IPS DF 6.9 (cell line): ENCODE measurements around the gene C4BPB.

Experiments
- DNase-seq: peaks from one replicate; pipeline ENCODE4 v3.0.0-alpha.2; 2013; ENCODE audit warnings: low read depth, low spot score
- H3K27ac ChIP-seq: one replicate; pipeline ENCODE4 v1.5.1; 2013; ENCODE audit warnings: low read length, control low read depth
- H3K27me3 ChIP-seq: 2 replicates; pipeline ENCODE4 v1.6.1; 2013; ENCODE audit warnings: mild to moderate bottlenecking, low read length; ENCODE audit not compliant: control insufficient read depth, insufficient read depth
- H3K36me3 ChIP-seq: 2 replicates; pipeline ENCODE4 v1.6.1; 2013; ENCODE audit warnings: low read length; ENCODE audit not compliant: control insufficient read depth, insufficient read depth
- H3K4me1 ChIP-seq: 2 replicates; pipeline ENCODE4 v1.6.1; 2013; ENCODE audit warnings: low read length; ENCODE audit not compliant: control insufficient read depth, insufficient read depth
- H3K4me3 ChIP-seq: 2 replicates; pipeline ENCODE4 v1.5.1; 2013; ENCODE audit warnings: mild to moderate bottlenecking, low read length
- H3K9me3 ChIP-seq: 2 replicates; pipeline ENCODE4 v1.6.1; 2013; ENCODE audit warnings: low read length, inconsistent platforms; ENCODE audit not compliant: control insufficient read depth, insufficient read depth
- WGBS: extraction: QIAGEN DNeasy Blood & Tissue Kit; methylation state at CpG from one replicate; pipeline ENCODE4 v1.1.7; 2013; ENCODE audit warnings: mixed read lengths, missing lambda C conversion rate; ENCODE audit not compliant: insufficient read length, insufficient coverage; 5-methylcytosine and 5-hydroxymethylcytosine counted together

The C4BPB gene

DNA sequence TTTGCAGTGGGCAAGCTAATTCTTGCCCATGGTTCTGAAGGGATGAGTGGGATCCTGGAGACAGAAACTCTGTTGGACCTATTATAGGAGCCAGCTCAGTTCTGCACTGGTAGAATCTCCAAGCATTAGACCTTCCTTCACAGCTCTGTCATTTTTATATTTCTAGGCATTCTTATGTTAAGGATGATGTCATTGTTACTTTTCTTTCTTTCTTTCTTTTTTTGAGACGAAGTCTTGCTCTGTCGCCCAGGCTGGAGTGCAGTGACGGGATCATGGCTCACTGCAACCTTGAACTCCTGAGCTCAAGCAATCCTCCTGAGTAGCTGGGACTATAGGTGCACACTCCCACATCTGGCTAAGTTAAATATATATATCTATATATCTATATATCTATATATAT, 28.1 kb upstream of the C4BPB start:
- no CpG with 5 or more reads among the region's 3 CpGs for WGBS
- no peaks in the 10 kb centered on the region for H3K27me3 ChIP-seq
- peaks cover 2% of the 10 kb centered on the region; the same call in 1 of the 2 replicates for H3K4me1 ChIP-seq
- no peak overlapping the region for H3K4me3 ChIP-seq
- H3K27ac ChIP-seq, result no peak overlapping the region
- H3K36me3 ChIP-seq, result peaks cover 7% of the 10 kb centered on the region; the same call in 1 of the 2 replicates
- DNase-seq, result no peak
- no peaks in the 10 kb centered on the region for H3K9me3 ChIP-seq

DNA sequence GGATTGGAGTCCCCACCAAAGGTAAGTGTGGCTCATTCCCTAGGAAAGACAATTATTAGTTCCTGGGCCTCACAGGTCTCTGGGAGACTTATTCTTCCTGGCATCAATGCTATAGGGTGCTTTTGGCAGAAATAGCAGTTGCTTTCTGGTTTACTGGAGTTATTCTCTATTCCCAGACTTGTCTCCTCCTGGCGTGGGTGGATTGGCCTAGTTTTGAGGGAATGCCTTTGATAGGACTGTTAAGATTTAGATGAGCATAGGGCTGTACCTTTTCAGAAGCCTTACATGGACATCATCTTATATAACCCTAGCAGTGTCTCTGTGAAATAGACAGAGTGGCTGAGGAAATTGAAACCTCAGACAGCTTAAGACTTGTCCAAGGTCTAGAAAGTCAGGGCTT, 26.6 kb upstream of the C4BPB start:
- Histone ChIP-seq H3K9me3 (no peaks in the 10 kb centered on the region), H3K4me3 (no peak overlapping the region), H3K27me3 (no peaks in the 10 kb centered on the region)

DNA sequence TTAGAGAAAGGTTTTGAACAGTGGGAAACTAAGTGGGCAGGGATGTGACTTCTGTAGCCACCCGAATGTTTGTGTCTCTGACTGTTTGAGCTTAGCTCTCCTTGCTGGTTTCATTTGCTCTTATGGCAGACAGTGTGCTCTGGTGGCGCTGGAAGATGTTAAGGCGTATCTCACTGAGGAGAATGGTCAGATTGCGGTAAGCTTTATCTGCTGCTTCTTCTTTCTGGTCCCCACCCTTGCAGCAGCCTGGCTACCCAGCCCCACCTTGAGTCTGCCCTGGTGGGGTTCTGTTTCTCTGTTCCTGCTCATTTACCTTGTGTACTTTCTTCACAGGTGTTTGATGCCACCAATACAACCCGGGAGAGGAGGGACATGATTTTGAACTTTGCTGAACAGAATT, 25.6 kb upstream of the C4BPB start:
- no CpG with 5 or more reads among the region's 5 CpGs for WGBS
- Histone ChIP-seq H3K27ac (no peak overlapping the region), H3K27me3 (no peaks in the 10 kb centered on the region), H3K9me3 (no peaks in the 10 kb centered on the region), H3K4me1 (peaks cover 2% of the 10 kb centered on the region; the same call in 1 of the 2 replicates), H3K36me3 (peaks cover 7% of the 10 kb centered on the region; the same call in 1 of the 2 replicates), H3K4me3 (no peak overlapping the region)
- DNase-seq, result no peak

More for the DNA sequence above, 26.6 kb upstream of the C4BPB start:
- H3K4me1 ChIP-seq, result peaks cover 2% of the 10 kb centered on the region; the same call in 1 of the 2 replicates
- WGBS, result no CpG with 5 or more reads among the region's 1 CpG
- no peak overlapping the region for H3K27ac ChIP-seq
- DNase-seq, result no peak
- H3K36me3 ChIP-seq, result peaks cover 7% of the 10 kb centered on the region; the same call in 1 of the 2 replicates

DNA sequence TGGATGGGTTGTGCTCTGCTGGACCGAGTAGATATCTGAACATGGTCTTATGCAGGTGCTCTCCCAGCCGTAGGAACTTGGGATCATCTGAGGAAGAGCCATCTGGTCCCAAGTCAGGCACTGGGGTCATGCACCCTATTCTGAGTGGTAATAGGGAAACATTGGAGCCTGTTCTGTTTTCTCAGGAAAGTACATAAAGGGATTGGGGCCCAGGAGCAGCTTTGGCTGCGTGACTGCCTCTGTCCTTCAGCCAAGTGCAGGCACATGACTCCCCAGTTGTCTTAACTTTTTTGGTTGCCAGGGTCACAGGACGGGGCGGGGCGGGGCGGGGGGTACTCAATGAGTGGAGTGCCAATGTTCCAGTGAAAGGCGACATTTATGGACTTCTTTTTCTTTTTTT, 24.1 kb upstream of the C4BPB start:
- Histone ChIP-seq H3K36me3 (peaks cover 11% of the 10 kb centered on the region; the same call in 1 of the 2 replicates), H3K9me3 (no peaks in the 10 kb centered on the region), H3K27me3 (no peaks in the 10 kb centered on the region), H3K4me1 (no peaks in the 10 kb centered on the region), H3K4me3 (no peak overlapping the region), H3K27ac (no peak overlapping the region)
- DNase-seq, result no peak
- WGBS, result no CpG with 5 or more reads among the region's 8 CpGs

DNA sequence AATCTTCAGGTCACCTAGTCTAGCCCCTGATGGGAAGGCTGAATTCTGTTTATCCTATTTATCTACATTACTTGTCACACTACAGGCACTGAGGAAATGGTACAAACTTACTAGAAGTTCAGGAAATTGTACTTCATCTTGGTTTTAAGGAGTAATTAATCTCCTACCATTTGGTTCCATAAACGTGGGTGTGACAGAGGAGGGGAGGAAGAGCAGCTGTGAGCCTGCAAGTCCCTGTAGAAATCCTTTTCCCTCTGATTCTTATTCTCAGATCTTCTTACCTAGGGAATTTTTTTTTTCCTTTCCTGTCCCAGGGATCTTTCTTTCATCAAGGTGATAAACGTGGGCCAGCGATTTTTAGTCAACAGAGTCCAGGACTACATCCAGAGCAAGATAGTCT, 21.5 kb upstream of the C4BPB start:
- Histone ChIP-seq H3K27ac (no peak overlapping the region), H3K9me3 (no peaks in the 10 kb centered on the region), H3K27me3 (no peaks in the 10 kb centered on the region), H3K4me1 (no peaks in the 10 kb centered on the region), H3K4me3 (no peak overlapping the region), H3K36me3 (peaks cover 9% of the 10 kb centered on the region)
- no peak for DNase-seq
- WGBS, result no CpG with 5 or more reads among the region's 3 CpGs

DNA sequence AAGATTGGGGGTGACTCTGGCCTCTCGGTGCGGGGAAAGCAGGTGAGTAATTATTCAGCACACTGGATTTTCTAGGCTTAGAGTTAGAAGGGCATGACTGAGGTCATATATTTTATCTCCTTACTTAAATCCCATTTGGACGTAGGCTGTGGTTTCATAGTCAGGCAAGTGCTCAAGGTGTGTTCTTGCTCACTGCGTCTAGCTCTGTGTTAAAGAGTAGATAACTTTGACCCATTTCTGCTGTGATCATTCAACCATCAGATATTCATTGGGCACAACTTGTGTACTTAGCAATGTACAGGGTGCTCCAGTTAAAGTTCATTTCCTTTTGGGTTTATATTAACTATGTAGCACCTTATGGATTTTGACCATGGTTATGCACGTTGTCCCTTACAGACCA, 21.0 kb upstream of the C4BPB start:
- no CpG with 5 or more reads among the region's 5 CpGs for WGBS
- DNase-seq, result no peak
- Histone ChIP-seq H3K27ac (no peak overlapping the region), H3K36me3 (peaks cover 9% of the 10 kb centered on the region), H3K4me1 (no peaks in the 10 kb centered on the region), H3K9me3 (no peaks in the 10 kb centered on the region), H3K4me3 (no peak overlapping the region), H3K27me3 (no peaks in the 10 kb centered on the region)

DNA sequence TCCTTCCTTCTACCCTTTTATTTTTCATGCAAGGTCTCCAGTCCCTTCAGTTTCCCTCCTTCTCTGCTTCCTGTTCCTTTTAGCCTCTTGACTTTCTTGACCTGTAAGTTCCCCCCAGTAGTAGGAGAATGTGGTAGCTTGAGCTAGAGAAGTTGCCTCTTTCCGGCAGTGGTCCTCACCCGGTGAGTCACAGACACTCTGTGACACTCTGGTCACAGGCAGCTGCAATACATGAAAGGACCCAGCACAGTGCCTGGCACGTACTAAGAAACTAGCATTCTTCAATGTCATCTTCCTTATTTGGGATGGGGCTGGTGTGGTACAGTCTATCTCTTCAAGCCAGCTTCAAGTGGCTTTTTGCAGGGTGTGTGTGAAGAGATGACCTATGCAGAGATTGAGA, 19.6 kb upstream of the C4BPB start:
- no peak for DNase-seq
- H3K4me3 ChIP-seq, result no peak overlapping the region
- H3K27ac ChIP-seq, result no peak overlapping the region
- no CpG with 5 or more reads among the region's 3 CpGs for WGBS
- no peaks in the 10 kb centered on the region for H3K9me3 ChIP-seq
- H3K36me3 ChIP-seq, result peaks cover 3% of the 10 kb centered on the region
- H3K4me1 ChIP-seq, result no peaks in the 10 kb centered on the region
- no peaks in the 10 kb centered on the region for H3K27me3 ChIP-seq

DNA sequence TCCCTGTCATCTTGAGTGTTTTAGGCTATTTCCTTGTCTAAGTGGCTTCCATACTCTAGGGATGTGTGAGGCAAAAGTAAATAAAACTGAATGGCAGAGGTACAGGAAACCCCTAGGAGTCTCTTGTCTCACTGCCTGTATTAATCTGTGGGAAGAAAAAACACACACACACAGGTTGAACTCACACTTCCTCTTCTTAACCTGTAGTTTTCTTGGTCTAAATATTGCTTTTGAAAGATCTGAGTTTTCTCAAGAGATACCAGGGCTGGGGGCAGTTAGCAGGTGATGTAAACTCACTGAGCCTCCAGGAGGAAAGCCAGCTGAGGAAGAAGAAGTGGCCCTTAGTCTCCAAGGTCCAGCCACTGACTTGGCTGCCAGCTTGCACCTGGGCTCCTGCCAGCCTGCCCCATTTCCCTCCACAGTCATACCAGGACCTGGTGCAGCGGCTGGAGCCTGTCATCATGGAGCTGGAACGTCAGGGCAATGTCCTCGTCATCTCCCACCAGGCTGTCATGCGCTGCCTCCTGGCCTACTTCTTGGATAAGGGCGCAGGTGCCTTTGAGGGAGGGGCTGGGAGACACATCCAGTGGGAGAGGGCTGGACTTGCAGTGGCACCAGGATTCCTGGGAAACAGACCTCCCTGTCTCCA, 18.7 kb upstream of the C4BPB start:
- DNase-seq, result no peak
- no CpG with 5 or more reads among the region's 5 CpGs for WGBS
- Histone ChIP-seq H3K27me3 (no peaks in the 10 kb centered on the region), H3K4me3 (no peak overlapping the region), H3K27ac (no peak overlapping the region), H3K9me3 (no peaks in the 10 kb centered on the region), H3K4me1 (no peaks in the 10 kb centered on the region), H3K36me3 (peaks cover 3% of the 10 kb centered on the region)

DNA sequence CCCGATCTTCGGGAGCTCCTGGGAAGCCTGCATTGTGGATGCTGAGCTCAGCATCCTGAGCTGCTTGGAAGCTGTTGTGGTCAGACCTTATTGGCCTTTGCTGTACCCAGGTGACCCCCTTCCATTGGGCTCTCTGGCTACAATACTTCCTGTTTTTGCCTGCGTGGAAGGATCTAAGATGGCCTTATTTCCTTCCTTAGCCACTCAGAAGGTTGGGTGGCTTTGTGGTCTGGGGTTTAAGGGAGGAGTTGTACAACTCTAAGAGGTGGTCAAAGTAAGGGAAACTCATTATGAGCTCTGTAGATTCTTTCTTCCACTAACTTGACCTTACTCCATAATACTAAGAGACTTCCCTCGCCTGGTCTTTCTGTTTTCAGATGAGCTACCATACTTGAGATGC, 17.8 kb upstream of the C4BPB start:
- WGBS, result no CpG with 5 or more reads among the region's 4 CpGs
- H3K4me3 ChIP-seq, result no peak overlapping the region
- H3K27me3 ChIP-seq, result no peaks in the 10 kb centered on the region
- peaks cover 3% of the 10 kb centered on the region for H3K36me3 ChIP-seq
- H3K9me3 ChIP-seq, result no peaks in the 10 kb centered on the region
- DNase-seq, result no peak
- no peaks in the 10 kb centered on the region for H3K4me1 ChIP-seq
- H3K27ac ChIP-seq, result no peak overlapping the region

DNA sequence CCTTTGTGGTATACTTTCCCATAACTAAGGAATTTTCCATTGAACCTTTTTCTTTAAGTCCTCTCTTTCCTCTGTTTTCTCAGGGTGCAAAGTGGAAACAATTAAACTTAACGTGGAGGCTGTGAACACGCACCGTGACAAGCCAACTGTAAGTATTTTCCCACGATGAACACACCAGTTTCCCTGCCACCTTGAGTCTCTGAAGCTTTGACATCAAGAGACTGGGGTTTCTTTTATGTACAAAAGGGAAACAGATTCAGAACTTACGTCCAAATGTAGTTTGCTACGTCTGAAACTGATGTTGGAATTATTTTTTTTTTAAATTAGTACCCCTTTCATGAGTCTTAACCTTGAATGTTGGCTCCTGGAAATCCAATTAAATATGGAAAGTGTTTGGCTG, 17.2 kb upstream of the C4BPB start:
- DNase-seq, result no peak
- Histone ChIP-seq H3K4me1 (no peaks in the 10 kb centered on the region), H3K4me3 (no peak overlapping the region), H3K36me3 (peaks cover 3% of the 10 kb centered on the region), H3K9me3 (no peaks in the 10 kb centered on the region), H3K27me3 (no peaks in the 10 kb centered on the region), H3K27ac (no peak overlapping the region)
- no CpG with 5 or more reads among the region's 6 CpGs for WGBS

DNA sequence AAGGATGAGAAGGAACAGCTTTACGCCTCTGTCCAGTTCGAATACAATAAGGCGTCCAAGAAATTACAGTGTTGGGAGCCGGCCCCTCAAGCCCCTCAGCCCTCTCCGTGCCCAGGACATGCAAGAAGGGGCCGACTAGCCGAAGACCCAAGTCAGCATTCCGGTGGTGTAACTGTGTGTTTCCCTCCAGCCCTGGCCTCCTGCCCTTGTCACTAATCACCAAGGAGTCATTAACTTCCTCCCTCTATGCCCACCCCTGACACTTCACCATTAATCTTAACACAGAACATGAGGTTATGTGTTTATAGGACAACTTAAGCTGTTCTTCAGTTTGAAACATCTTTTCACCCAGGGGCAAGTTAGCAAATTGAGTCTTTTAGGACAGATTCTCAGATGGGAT, 16.4 kb upstream of the C4BPB start:
- Histone ChIP-seq H3K27me3 (no peaks in the 10 kb centered on the region), H3K4me3 (no peak overlapping the region), H3K36me3 (peaks cover 3% of the 10 kb centered on the region), H3K9me3 (no peaks in the 10 kb centered on the region), H3K27ac (no peak overlapping the region), H3K4me1 (no peaks in the 10 kb centered on the region)
- no peak for DNase-seq
- WGBS, result no CpG with 5 or more reads among the region's 8 CpGs
